Right lobe of liver (tissue), 4 donors: ENCODE measurements around the gene ARIH1.

Source experiments
- CTCF ChIP-seq, 4 donors: fragments of 200-600 bp in 3 of 4; fragments of 450-650 bp in 1 of 4; IDR thresholded peaks; one replicate each; pipeline versions ENCODE4 v1.5.1 to v1.8.0; 2016 to 2022; ENCODE audit warnings: antibody characterized with exemption in 4 of 4, mild to moderate bottlenecking in 2 of 4
- POLR2A ChIP-seq: fragments of 450-650 bp; IDR thresholded peaks from one replicate; pipeline ENCODE4 v1.6.1; 2017; ENCODE audit warnings: antibody characterized with exemption, mild to moderate bottlenecking
- donor health status: DM: no; HTN: no; CAD: no.
- donor health status: DM: no; HTN: no; CAD: no.
- donor health status: DM: no; HTN: yes; CAD: no.

DNA sequence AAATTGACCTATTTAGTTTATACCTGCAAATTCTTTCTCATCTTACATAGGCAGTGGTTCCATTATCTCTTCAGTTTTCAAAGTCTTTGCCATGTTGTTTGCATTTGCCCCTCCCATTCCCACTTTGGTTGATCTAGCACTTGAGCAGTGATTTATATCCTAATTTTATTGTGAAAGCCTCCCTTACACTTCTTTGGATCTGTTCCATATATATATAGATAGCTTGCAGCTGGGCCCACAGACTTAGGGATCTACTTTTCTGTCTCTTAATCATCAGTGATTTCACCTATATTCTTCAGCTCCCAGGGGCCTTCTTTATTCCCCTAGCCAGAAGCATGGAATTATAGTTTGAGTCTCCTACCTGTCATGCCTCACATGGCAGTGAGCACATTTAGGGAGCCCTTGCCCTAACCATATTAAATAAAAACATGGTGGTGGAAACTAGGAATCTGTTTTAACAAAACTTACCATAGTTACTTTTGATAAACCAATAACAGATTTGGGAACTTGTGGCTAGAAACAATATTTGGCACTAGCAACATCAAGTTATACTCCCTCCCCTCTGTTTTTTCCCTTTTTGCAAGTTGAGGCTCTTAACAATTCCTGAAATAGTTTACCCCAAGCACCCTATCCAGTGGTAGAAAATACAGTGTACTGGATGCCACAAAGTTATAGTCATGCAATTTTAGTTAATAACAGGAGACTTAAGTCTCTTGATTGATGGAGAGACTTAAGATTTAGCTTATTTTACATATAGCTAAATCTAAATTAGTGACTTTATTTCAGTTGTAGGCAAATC lies 41.7 kb downstream of the ARIH1 start:
- TF ChIP-seq CTCF (IDR thresholded peaks at IDR 0.05): no peak
- TF ChIP-seq POLR2A: no peak
